Panc1 (cell line): Measurements from ENCODE around the gene NUPR1. TPM values are rescaled to one million over a fixed set of nuclear protein-coding genes. Genes with fewer than 3 reads are reported as not detected.

ENCODE experiments used
- ATAC-seq: fragments of 200-7000 bp; cut with Tn5 transposase; 2 replicates; pipeline ENCODE4 v1.9.1; 2020; ENCODE audit warnings: mild to moderate bottlenecking, moderate library complexity
- BruUV-seq: library from RNA; stranded (reverse); fragments of 400-500 nt; replicated peaks from 2 replicates; lab custom pipeline; 2021; lab: Mats Ljungman, UMichigan
- CTCF ChIA-PET: fragments of 300-600 bp; sonication (Branson Sonifier 250); formaldehyde crosslinking; loops from one replicate; lab custom pipeline; 2022; ENCODE audit warnings: antibody characterized with exemption; lab: Charles Lee
- POLR2A ChIA-PET: fragments of 300-600 bp; sonication (Branson Sonifier 250); formaldehyde crosslinking; loops from one replicate; lab custom pipeline; 2022; ENCODE audit warnings: antibody characterized with exemption; lab: Charles Lee
- DNase-seq: peaks from one replicate; pipeline ENCODE4 v3.0.0-alpha.2; 2010; ENCODE audit warnings: low read depth, low spot score
- H3K27ac ChIP-seq: 2 replicates; pipeline ENCODE4 v1.5.1; 2011; ENCODE audit warnings: mild to moderate bottlenecking, low read length, inconsistent platforms
- H3K27me3 ChIP-seq: fragments of 200-500 bp; sonication (Bioruptor generic); 2 replicates; pipeline ENCODE4 v1.6.0; 2014; ENCODE audit warnings: low read length, inconsistent platforms; ENCODE audit not compliant: control insufficient read depth, insufficient read depth
- H3K36me3 ChIP-seq: fragments of 200-500 bp; sonication (Bioruptor generic); 2 replicates; pipeline ENCODE4 v1.5.1; 2014; ENCODE audit warnings: inconsistent platforms, mild to moderate bottlenecking, low read length, moderate library complexity; ENCODE audit not compliant: control insufficient read depth, insufficient read depth
- H3K4me1 ChIP-seq: 2 replicates; pipeline ENCODE4 v1.5.1; 2011; ENCODE audit warnings: inconsistent platforms, mild to moderate bottlenecking, low read length, moderate library complexity; ENCODE audit not compliant: control insufficient read depth, insufficient read depth
- H3K4me3 ChIP-seq, 2 experiments: 2 replicates each; pipeline ENCODE4 v1.5.1; 2011 to 2012; ENCODE audit warnings: low read depth in 2 of 2, low read length in 2 of 2, mild to moderate bottlenecking in 2 of 2, inconsistent platforms in 1 of 2, moderate library complexity in 1 of 2
- H3K9me3 ChIP-seq: fragments of 200-500 bp; sonication (Bioruptor generic); 2 replicates; pipeline ENCODE4 v1.5.1; 2014; ENCODE audit warnings: low read depth, mild to moderate bottlenecking, inconsistent platforms, low read length, moderate library complexity; ENCODE audit not compliant: control insufficient read depth, insufficient read depth
- CTCF ChIP-seq: fragments of 450-650 bp; IDR thresholded peaks from 2 replicates; pipeline ENCODE4 v1.5.1; 2017; ENCODE audit warnings: mild to moderate bottlenecking
- POLR2AphosphoS5 ChIP-seq: IDR thresholded peaks from 2 replicates; pipeline ENCODE4 v1.6.1; 2012; ENCODE audit warnings: mild to moderate bottlenecking, low read depth, low read length, moderate library complexity
- REST ChIP-seq, 2 experiments: IDR thresholded peaks; 2 replicates each; pipeline ENCODE4 v1.6.1; 2011 to 2012; ENCODE audit warnings: low read depth in 2 of 2, control low read depth in 1 of 2, low read length in 1 of 2, mild to moderate bottlenecking in 1 of 2, moderate library complexity in 1 of 2; ENCODE audit not compliant: insufficient read depth in 1 of 2
- SIN3A ChIP-seq: IDR thresholded peaks from 2 replicates; pipeline ENCODE4 v1.6.1; 2012; ENCODE audit warnings: low read depth, mild to moderate bottlenecking, low read length, moderate library complexity, borderline replicate concordance; ENCODE audit not compliant: insufficient read depth
- TCF7L2 ChIP-seq: IDR thresholded peaks from 2 replicates; pipeline ENCODE4 v1.6.1; 2011; ENCODE audit warnings: mild to moderate bottlenecking, low read depth, low read length, inconsistent platforms
- in situ Hi-C: cut with HindIII; loops from 2 replicates; pipeline ENCODE4 v1.10.0; 2016; ENCODE audit warnings: low sequenced_read_pairs, low pct_unique_long_range_greater_than_20kb
- intact Hi-C: fragments of 100-400 bp; cut with micrococcal nuclease; formaldehyde crosslinking; loops from one replicate; pipeline ENCODE4 v1.10.0; 2022; ENCODE audit not compliant: unreplicated experiment
- total RNA-seq: library from RNA; stranded (reverse); gene quantifications from one replicate; pipeline ENCODE4 v1.2.1, GENCODE V29; 2021; ENCODE audit not compliant: unreplicated experiment

NUPR1 gene
- total RNA-seq, 1 experiment from 2014 or later = 79.7 TPM

- ChIA-PET POLR2A (no interaction called here), CTCF (no interaction called here)
- H3K27ac ChIP-seq = no peak overlapping the region
- H3K27me3 ChIP-seq = no peaks in the 10 kb centered on the region
- no TSS peak for BruUV-seq
- no peaks in the 10 kb centered on the region; the same call in 1 of the 2 replicates for H3K36me3 ChIP-seq
- no peak for TF ChIP-seq CTCF
- TF ChIP-seq REST (IDR thresholded peaks at IDR 0.05; ENCODE audit: insufficient read depth in 1 of 2, low read depth in 2 of 2, low read length in 1 of 2) = no peak
- TF ChIP-seq POLR2AphosphoS5 = no peak
- TF ChIP-seq TCF7L2 = no peak
- no peak for TF ChIP-seq SIN3A
- intact Hi-C loops = no loop called here
- H3K4me1 ChIP-seq = peaks cover 4% of the 10 kb centered on the region
- DNase-seq (no peak), ATAC-seq (no peak)
- in situ Hi-C loops = no loop called here
- no peak overlapping the region for H3K4me3 ChIP-seq
- no peaks in the 10 kb centered on the region for H3K9me3 ChIP-seq
These were observed 43.5 kb downstream of the NUPR1 start for GRCh38 chr16:28495098-28495793.

GRCh38 chr16:28494121-28494851 lies 44.5 kb downstream of the NUPR1 start, which contains the start of gene APOBR:
Gene APOBR (plus strand): TSS chr16:28494643. CDS start chr16:28494682, 39 bp downstream.
- in situ Hi-C loops (no loop called here), intact Hi-C loops (no loop called here)
- Histone ChIP-seq H3K36me3 (no peaks in the 10 kb centered on the region; the same call in 1 of the 2 replicates), H3K27ac (no peak within 1 kb of the TSS), H3K9me3 (no peaks in the 10 kb centered on the region), H3K4me1 (peaks cover 4% of the 10 kb centered on the region), H3K27me3 (no peaks in the 10 kb centered on the region), H3K4me3 (no peak within 1 kb of the TSS)
- CTCF ChIA-PET = no interaction called here
- DNase-seq = no peak
- no peak for TF ChIP-seq SIN3A
- no peak for TF ChIP-seq TCF7L2
- TF ChIP-seq CTCF = no peak
- TF ChIP-seq REST (IDR thresholded peaks at IDR 0.05; ENCODE audit: insufficient read depth in 1 of 2, low read depth in 2 of 2, low read length in 1 of 2) = no peak
- TF ChIP-seq POLR2AphosphoS5 = no peak
- BruUV-seq = no TSS peak
- POLR2A ChIA-PET = no interaction called here
- no peak for ATAC-seq
